Measurements from ENCODE around the gene APBB2.

DNA sequence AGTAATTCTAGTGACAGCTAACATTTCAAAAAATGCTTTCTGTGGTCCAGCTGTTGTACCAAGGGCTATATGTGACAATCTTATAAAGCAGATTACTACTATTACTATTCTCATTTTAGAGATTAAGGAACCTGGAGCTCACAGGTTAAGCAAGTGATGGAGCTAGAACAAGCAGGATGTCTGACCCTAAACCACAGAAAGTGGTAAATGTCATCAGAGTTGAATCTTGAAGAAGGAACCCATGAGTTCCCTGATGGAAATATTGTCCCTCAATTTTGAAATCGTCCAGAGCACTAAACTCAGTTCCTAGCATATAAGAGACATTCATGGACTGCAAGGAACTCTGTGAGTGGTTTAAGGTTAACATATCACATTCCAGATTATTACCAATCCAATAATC lies 214.0 kb downstream of the APBB2 start:
- TF ChIP-seq POLR2A (IDR thresholded peaks at IDR 0.05) = no peak
- TF ChIP-seq, protein P1, sequence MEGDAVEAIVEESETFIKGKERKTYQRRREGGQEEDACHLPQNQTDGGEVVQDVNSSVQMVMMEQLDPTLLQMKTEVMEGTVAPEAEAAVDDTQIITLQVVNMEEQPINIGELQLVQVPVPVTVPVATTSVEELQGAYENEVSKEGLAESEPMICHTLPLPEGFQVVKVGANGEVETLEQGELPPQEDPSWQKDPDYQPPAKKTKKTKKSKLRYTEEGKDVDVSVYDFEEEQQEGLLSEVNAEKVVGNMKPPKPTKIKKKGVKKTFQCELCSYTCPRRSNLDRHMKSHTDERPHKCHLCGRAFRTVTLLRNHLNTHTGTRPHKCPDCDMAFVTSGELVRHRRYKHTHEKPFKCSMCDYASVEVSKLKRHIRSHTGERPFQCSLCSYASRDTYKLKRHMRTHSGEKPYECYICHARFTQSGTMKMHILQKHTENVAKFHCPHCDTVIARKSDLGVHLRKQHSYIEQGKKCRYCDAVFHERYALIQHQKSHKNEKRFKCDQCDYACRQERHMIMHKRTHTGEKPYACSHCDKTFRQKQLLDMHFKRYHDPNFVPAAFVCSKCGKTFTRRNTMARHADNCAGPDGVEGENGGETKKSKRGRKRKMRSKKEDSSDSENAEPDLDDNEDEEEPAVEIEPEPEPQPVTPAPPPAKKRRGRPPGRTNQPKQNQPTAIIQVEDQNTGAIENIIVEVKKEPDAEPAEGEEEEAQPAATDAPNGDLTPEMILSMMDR (IDR thresholded peaks at IDR 0.05) = no peak
- no peak for TF ChIP-seq POLR2AphosphoS5 (IDR thresholded peaks at IDR 0.05)

Measured in gastroesophageal sphincter (tissue), 3 donors.